GM12875 (cell line): Measurements from ENCODE around the gene ALDH3B2.
A peak's percentile ranks its signal among the peaks of the same experiment; 100 is the strongest.

Source experiments
- H3K4me3 ChIP-seq: one replicate; pipeline ENCODE4 v1.5.1; 2011; ENCODE audit warnings: low read depth, low read length, control low read depth
- CTCF ChIP-seq: IDR thresholded peaks from 2 replicates; pipeline ENCODE4 v1.5.1; 2011; ENCODE audit warnings: low read depth, mild to moderate bottlenecking, control low read depth, inconsistent platforms, low read length, moderate library complexity, borderline replicate concordance; ENCODE audit not compliant: insufficient read depth

The ALDH3B2 gene

GRCh38 chr11:67646535-67647336, 27.7 kb downstream of the ALDH3B2 start:
- H3K4me3 ChIP-seq: peak overlapping the region; percentile 6
- TF ChIP-seq CTCF: 0 out of 2 replicates have a peak, but pooled peaks have one; percentile 9

GRCh38 chr11:67645521-67646461, 28.6 kb downstream of the ALDH3B2 start:
- peak overlapping the region; percentile 26 for H3K4me3 ChIP-seq
- TF ChIP-seq CTCF: 0 out of 2 replicates have a peak, but pooled peaks have one; percentile 36

- peak overlapping the region; percentile 26 for H3K4me3 ChIP-seq
- TF ChIP-seq CTCF: no peak
Measured at GRCh38 chr11:67644472-67645418, 29.7 kb downstream of the ALDH3B2 start.

- TF ChIP-seq CTCF: peak; percentile 36; the same call in 1 of the 2 replicates
- no peak overlapping the region for H3K4me3 ChIP-seq
Measured at GRCh38 chr11:67644042-67644441, 30.4 kb downstream of the ALDH3B2 start.

- TF ChIP-seq CTCF: no peak
Measured at GRCh38 chr11:67642173-67643120, 32.0 kb downstream of the ALDH3B2 start.

More at GRCh38 chr11:67642173-67643120, 32.0 kb downstream of the ALDH3B2 start:
- no peak overlapping the region for H3K4me3 ChIP-seq
